HG02970 (cell line): ENCODE data around the gene SMG7.
"Not testable (repeated sequence)": the region's sequence is repeated elsewhere in the genome, so short reads cannot be mapped to it uniquely, and the experiment has no call there.

Experiments used
- ATAC-seq: cut with Tn5 transposase; IDR thresholded peaks from one replicate; pipeline ENCODE4 v1.9.1; 2021; ENCODE audit warnings: mild to moderate bottlenecking, moderate library complexity, moderate number of reproducible peaks; ENCODE audit not compliant: unreplicated experiment, low FRiP score

SMG7 gene, protein sequence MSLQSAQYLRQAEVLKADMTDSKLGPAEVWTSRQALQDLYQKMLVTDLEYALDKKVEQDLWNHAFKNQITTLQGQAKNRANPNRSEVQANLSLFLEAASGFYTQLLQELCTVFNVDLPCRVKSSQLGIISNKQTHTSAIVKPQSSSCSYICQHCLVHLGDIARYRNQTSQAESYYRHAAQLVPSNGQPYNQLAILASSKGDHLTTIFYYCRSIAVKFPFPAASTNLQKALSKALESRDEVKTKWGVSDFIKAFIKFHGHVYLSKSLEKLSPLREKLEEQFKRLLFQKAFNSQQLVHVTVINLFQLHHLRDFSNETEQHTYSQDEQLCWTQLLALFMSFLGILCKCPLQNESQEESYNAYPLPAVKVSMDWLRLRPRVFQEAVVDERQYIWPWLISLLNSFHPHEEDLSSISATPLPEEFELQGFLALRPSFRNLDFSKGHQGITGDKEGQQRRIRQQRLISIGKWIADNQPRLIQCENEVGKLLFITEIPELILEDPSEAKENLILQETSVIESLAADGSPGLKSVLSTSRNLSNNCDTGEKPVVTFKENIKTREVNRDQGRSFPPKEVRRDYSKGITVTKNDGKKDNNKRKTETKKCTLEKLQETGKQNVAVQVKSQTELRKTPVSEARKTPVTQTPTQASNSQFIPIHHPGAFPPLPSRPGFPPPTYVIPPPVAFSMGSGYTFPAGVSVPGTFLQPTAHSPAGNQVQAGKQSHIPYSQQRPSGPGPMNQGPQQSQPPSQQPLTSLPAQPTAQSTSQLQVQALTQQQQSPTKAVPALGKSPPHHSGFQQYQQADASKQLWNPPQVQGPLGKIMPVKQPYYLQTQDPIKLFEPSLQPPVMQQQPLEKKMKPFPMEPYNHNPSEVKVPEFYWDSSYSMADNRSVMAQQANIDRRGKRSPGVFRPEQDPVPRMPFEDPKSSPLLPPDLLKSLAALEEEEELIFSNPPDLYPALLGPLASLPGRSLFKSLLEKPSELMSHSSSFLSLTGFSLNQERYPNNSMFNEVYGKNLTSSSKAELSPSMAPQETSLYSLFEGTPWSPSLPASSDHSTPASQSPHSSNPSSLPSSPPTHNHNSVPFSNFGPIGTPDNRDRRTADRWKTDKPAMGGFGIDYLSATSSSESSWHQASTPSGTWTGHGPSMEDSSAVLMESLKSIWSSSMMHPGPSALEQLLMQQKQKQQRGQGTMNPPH

GRCh38 chr1:183472488-183473216 lies at the start of gene SMG7:
Gene SMG7 (plus strand): TSS chr1:183472499. CDS start chr1:183472621, 122 bp downstream.
- ATAC-seq = peak; percentile 10

- ATAC-seq = no peak
Observed at GRCh38 chr1:183423541-183423940, 48.8 kb upstream of the SMG7 start.

DNA sequence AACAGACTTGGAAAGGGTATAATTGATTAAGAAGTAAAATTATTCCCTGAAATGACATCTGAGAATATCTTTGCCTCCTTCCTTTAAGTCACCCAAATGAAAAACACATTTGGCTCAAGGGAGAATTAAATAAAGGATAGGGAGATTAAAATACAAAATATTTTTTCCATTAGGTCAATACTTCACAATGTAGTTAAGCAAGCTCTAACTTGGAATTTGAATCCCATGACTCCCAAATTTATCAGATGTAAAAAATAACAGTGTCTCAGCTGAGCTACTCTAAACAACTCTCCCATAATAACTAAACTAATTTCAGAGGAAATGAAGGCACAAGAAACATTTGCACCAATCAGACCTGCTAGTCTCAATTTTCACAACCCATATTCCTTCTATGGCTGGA lies 47.6 kb upstream of the SMG7 start:
- no peak for ATAC-seq

DNA sequence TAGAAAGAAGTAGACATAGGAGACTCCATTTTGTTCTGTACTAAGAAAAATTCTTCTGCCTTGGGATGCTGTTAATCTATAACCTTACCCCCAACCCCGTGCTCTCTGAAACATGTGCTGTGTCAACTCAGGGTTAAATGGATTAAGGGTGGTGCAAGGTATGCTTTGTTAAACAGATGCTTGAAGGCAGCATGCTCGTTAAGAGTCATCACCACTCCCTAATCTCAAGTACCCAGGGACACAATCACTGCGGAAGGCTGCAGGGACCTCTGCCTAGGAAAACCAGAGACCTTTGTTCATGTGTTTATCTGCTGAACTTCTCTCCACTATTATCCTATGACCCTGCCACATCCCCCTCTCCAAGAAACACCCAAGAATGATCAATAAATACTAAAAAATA lies 44.7 kb upstream of the SMG7 start:
- ATAC-seq = not testable (repeated sequence)

GRCh38 chr1:183431840-183432547 lies 40.3 kb upstream of the SMG7 start:
- no peak for ATAC-seq

- no peak for ATAC-seq
Observed at GRCh38 chr1:183432548-183432875, 39.8 kb upstream of the SMG7 start.

DNA sequence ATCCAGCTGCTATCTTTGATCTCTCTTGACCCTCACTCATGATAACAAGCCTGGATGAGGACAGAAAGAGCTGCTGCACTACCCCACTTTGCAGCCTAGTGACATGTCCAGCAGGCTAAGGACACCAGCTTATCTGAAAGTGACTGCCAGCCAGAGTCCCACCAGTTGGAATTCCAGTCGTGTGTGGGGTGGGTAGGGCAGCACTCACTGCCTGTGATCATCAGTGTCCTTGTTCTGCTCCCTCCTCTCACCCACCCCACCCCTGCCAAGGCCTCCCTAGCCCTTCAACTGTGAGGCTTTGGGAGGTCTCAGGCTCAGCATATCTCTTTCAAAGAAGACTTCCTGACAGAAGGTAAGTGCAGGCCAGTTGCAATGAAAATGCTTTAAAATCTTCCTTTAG lies 38.6 kb upstream of the SMG7 start:
- ATAC-seq = no peak

DNA sequence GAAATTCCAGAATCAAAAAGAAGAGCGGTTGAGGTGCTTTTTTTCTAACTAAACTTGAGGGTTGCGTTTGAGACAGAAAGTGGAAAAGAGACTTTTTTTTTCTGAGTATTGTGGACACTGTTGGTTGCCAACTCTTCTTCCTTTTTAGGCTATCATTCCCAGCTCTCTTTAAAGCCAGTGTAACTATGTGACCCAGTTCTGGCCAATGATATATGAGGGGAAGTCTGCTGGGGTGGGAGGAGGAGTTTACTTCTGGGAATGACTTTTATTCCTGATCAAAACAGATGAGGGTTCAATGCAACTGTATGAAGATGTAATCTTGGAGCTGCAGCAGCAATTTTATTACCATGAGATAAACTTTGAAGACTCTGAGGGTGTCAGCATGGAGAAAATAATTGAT lies 36.8 kb upstream of the SMG7 start:
- no peak for ATAC-seq

DNA sequence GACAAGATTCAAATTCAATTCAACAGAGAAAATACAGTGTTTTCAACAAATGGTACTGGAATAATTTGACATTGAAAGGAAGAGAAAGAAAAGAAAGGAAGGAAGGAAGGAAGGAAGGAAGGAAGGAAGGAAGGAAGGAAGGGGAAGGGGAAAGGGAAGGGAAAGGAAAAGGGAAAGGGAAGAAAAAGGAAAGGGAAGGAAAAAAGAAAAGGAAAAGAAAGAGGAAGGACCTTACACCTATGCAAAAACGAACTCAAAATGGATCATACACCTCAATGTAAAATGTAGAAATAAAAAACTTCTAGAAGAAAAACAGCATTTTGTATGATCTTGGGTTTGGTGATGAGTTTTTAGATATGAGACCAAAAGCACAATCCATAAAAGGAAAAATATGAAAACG lies 34.2 kb upstream of the SMG7 start:
- ATAC-seq = no peak

- no peak for ATAC-seq
Observed at GRCh38 chr1:183443011-183443410, 29.3 kb upstream of the SMG7 start.

DNA sequence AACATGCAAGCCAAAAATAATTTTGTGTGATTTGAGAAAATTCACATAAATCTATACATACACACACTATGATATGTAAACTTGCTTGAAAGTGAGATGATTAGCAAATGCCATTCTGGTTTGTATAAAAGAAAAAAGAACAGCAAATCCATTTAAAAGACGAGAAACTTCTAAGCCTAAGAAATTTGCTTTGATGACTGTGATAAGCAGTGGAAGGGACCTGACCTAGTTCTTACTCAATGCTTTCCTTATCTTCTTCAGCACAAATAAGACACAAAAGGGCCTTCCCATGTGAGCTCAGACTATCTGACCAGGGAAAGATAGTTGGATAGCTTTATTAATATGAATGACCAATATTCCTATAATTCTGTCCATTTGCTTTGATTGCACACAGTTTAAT lies 28.8 kb upstream of the SMG7 start:
- no peak for ATAC-seq

DNA sequence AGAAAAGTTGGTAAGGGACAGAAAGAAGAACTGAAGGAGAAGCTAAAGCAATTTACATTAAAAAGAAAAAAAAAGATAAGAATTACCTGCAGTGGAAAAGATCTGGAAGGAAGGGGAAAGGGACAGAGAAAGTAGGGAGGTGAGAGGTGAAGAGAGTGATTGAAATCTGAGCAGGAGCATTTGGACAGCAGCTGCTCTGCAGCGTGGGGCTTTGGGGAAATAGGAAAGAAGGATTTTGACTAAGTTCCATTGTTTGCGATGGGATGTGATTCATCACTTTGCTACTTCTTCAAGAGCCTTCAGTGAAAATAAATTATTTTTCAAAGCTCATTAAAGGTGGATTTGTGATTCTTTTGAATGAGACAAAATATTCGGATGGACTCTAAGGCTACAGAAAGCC lies 28.1 kb upstream of the SMG7 start:
- no peak for ATAC-seq

DNA sequence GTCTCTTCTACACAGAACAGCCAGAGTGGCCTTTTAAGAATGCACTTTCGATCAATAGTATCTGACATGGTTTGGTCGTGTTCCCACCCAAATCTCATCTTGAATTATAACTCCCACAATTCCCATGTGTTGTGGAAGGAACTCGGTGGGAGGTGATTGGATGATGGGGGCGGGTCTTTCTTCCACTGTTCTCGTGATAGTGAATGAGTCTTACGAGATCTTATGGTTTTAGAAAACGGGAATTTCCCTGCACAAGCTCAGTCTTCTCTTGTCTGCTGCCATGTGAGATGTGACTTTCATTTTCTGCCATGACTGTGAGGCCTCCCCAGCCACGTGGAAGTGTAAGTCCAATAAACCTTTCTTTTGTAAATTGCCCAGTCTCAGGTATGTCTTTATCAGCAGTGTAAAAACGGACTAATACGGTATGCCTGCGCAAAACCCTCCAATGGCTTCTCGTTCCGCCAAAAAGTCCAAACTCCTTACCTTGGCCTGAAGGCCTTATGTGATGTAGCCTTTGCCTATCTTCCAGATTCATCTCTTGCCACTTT lies 23.0 kb upstream of the SMG7 start:
- ATAC-seq = no peak

GRCh38 chr1:183450093-183450492 lies 22.2 kb upstream of the SMG7 start:
- no peak for ATAC-seq

GRCh38 chr1:183454377-183454776 lies 17.9 kb upstream of the SMG7 start:
- ATAC-seq = no peak

DNA sequence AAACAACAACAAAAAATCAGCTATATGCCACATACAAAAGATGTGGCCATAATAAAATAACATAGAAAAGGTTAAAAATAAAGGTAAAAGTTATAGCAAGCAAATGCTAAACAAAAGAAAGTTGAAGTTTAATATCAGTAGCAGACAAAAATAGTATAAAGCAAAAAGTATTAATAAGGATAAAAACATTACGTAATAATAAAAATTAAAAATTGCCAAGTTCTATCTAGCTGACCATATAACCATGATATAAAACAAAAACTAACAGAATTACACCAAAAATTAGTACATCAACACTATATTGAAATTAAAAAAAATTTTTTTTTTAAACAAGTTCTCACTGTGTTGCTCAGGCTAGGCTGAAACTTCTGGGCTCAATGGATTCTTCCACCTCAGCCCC lies 15.5 kb upstream of the SMG7 start:
- ATAC-seq = no peak

DNA sequence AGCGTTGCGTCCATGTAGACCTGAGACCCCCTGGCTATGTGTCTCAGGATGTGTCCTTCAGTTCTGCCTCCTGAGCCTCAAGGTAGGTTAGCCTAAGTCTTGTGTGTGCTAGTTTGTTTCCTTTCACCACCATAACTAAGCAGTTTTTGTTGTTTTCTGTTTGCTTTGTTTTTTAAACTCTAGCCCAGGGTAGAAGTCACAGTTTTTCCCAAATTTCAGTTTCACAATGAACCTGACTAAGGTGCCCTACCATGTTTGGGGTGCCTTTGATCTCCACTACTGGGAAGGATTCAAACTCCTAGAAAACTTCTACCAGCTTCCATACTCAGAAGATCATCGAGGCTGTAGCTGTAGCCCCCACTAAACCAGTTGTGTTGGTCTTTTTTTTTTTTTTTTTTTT lies 14.8 kb upstream of the SMG7 start:
- ATAC-seq = no peak

GRCh38 chr1:183460596-183460995 lies 11.7 kb upstream of the SMG7 start:
- ATAC-seq = no peak

- no peak for ATAC-seq
Observed at GRCh38 chr1:183461350-183461749, 10.9 kb upstream of the SMG7 start.

DNA sequence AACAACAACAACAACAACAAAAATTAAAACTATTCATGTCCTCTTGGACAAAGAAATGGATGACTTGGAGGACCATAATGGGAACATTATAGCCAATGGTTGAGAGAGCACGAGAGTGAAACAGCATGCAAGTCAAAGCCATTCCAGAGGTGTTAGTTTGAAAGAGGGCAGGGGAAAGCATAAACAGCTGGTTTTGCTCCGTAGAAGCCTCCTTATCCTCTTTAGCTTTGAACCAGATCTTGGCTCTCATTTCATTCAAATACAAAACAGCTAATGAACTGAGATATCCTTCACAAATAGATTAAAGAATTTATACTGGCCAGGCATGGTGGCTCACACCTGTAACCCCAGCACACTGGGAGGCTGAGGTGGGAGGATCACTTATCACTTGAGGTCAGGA lies 8.7 kb upstream of the SMG7 start:
- no peak for ATAC-seq
